NB4 (cell line): Measurements from ENCODE around the gene ZBTB22.

Experiments used
- MAX ChIP-seq: IDR thresholded peaks from 2 replicates; pipeline ENCODE4 v1.6.1; 2011; ENCODE audit warnings: low read depth, low read length
- MYC ChIP-seq: IDR thresholded peaks from 2 replicates; pipeline ENCODE4 v1.6.1; 2011; ENCODE audit warnings: low read depth, low read length
- POLR2A ChIP-seq: IDR thresholded peaks from 2 replicates; pipeline ENCODE4 v1.6.1; 2011; ENCODE audit warnings: mild to moderate bottlenecking; ENCODE audit not compliant: insufficient read length; ENCODE audit errors: extremely low read depth
- TF ChIP-seq, protein P1 (sequence below): IDR thresholded peaks from one replicate; pipeline ENCODE4 v1.5.1; 2012; ENCODE audit warnings: low read depth, low read length

- TF ChIP-seq, protein P1, sequence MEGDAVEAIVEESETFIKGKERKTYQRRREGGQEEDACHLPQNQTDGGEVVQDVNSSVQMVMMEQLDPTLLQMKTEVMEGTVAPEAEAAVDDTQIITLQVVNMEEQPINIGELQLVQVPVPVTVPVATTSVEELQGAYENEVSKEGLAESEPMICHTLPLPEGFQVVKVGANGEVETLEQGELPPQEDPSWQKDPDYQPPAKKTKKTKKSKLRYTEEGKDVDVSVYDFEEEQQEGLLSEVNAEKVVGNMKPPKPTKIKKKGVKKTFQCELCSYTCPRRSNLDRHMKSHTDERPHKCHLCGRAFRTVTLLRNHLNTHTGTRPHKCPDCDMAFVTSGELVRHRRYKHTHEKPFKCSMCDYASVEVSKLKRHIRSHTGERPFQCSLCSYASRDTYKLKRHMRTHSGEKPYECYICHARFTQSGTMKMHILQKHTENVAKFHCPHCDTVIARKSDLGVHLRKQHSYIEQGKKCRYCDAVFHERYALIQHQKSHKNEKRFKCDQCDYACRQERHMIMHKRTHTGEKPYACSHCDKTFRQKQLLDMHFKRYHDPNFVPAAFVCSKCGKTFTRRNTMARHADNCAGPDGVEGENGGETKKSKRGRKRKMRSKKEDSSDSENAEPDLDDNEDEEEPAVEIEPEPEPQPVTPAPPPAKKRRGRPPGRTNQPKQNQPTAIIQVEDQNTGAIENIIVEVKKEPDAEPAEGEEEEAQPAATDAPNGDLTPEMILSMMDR: no peak
- TF ChIP-seq MAX (peak; percentile 87), POLR2A (no peak), MYC (no peak)
Measured at GRCh38 chr6:33297406-33297955, 20.1 kb downstream of the ZBTB22 start.
